ENCODE data around the gene CCL28. TPM values are rescaled to one million over a fixed set of nuclear protein-coding genes. Genes with fewer than 3 reads are reported as not detected.
"Not testable (repeated sequence)": the region's sequence is repeated elsewhere in the genome, so short reads cannot be mapped to it uniquely, and the experiment has no call there.

Gene CCL28
- total and polyA plus RNA-seq, 4 donors: 3.5 to 7.7 (median 6.7) TPM

DNA sequence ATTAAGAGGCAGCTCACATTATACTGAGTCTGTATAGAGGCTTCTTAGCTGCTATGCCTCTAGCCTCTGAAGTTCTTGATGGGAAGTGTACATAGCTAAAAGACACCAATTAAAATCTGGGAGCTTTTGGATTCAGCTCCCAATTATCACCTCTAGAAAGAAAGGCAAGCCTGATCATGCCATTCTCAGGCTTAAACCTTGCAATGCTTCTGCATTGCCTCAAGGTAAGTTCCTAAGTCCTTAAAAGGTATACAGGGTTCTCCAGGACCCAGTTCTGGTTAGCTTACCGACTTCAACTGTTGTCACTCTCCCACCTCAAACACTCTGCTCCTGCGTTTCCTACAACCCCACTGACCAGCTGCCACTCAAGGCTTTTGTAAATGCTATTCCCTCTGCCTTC is 17.5 kb upstream of the CCL28 start:
- H3K9me3 ChIP-seq (ENCODE audit: control insufficient read depth in 4 of 4, insufficient read depth in 3 of 4, low read length in 3 of 4): no peaks in the 10 kb centered on the region
- TF ChIP-seq CTCF (IDR thresholded peaks at IDR 0.05; ENCODE audit: control extremely low read depth, extremely low read depth): no peak
- ATAC-seq (ENCODE audit: insufficient read depth, low FRiP score) (no peak), DNase-seq (no peak)
- H3K27ac ChIP-seq (ENCODE audit: low read depth in 1 of 2, low read length in 1 of 2): no peak overlapping the region
- H3K9ac ChIP-seq (ENCODE audit: insufficient read depth in 1 of 2, low read length in 2 of 2): no peak overlapping the region
- no peaks in the 10 kb centered on the region for H3K36me3 ChIP-seq (ENCODE audit: control insufficient read depth in 4 of 4, insufficient read depth in 4 of 4, low read length in 4 of 4)
- peaks cover 0 to 19% (median 4%) of the 10 kb centered on the region in 5 donors for H3K4me1 ChIP-seq (ENCODE audit: control insufficient read depth in 5 of 5, insufficient read depth in 5 of 5, low read length in 5 of 5)
- no peak overlapping the region for H3K4me3 ChIP-seq
- peaks cover 0 to 2% (median 0%) of the 10 kb centered on the region in 3 donors for H3K27me3 ChIP-seq (ENCODE audit: control insufficient read depth in 3 of 3, insufficient read depth in 3 of 3, low read length in 2 of 3)
- 86 to 89% methylated on average over 2 of the region's 2 CpGs for WGBS, 2 donors

DNA sequence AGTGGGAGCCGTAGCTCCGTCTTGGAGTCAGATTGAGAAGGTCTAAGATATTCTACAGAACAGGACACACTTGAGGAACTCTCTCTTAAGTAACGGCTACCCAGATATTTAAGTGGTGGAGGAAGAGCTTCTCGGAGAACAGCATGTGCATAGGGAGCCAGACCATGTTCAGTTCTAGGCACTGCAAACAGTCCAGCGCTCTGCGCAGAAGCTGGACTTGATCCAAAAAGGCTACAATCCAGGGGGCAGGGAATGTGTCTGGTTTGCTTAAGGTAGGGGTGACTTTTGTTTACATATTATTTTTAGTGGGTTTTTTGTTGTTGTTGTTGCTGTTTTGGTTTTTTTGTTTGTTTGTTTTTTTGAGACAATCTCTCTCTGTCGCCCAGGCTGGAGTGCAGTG is 16.8 kb upstream of the CCL28 start:
- H3K36me3 ChIP-seq (ENCODE audit: control insufficient read depth in 4 of 4, insufficient read depth in 4 of 4, low read length in 4 of 4): no peaks in the 10 kb centered on the region
- no peak overlapping the region for H3K9ac ChIP-seq (ENCODE audit: insufficient read depth in 1 of 2, low read length in 2 of 2)
- TF ChIP-seq CTCF (IDR thresholded peaks at IDR 0.05; ENCODE audit: control extremely low read depth, extremely low read depth): no peak
- 74 to 84% methylated on average over 7 of the region's 7 CpGs for WGBS, 2 donors
- H3K4me1 ChIP-seq (ENCODE audit: control insufficient read depth in 5 of 5, insufficient read depth in 5 of 5, low read length in 5 of 5): peaks cover 0 to 19% (median 4%) of the 10 kb centered on the region in 5 donors
- no peak overlapping the region for H3K4me3 ChIP-seq
- no peak for DNase-seq
- peaks cover 0 to 2% (median 0%) of the 10 kb centered on the region in 3 donors for H3K27me3 ChIP-seq (ENCODE audit: control insufficient read depth in 3 of 3, insufficient read depth in 3 of 3, low read length in 2 of 3)
- no peak overlapping the region for H3K27ac ChIP-seq (ENCODE audit: low read depth in 1 of 2, low read length in 1 of 2)
- no peaks in the 10 kb centered on the region for H3K9me3 ChIP-seq (ENCODE audit: control insufficient read depth in 4 of 4, insufficient read depth in 3 of 4, low read length in 3 of 4)
- ATAC-seq (ENCODE audit: insufficient read depth, low FRiP score): no peak

GRCh38 chr5:43427306-43427705 is 15.1 kb upstream of the CCL28 start:
- TF ChIP-seq CTCF (IDR thresholded peaks at IDR 0.05; ENCODE audit: control extremely low read depth, extremely low read depth): no peak
- Histone ChIP-seq H3K4me1 (ENCODE audit: control insufficient read depth in 5 of 5, insufficient read depth in 5 of 5, low read length in 5 of 5) (peaks cover 0 to 8% (median 2%) of the 10 kb centered on the region in 5 donors), H3K9ac (ENCODE audit: insufficient read depth in 1 of 2, low read length in 2 of 2) (no peak overlapping the region), H3K9me3 (ENCODE audit: control insufficient read depth in 4 of 4, insufficient read depth in 3 of 4, low read length in 3 of 4) (no peaks in the 10 kb centered on the region), H3K4me3 (no peak overlapping the region), H3K36me3 (ENCODE audit: control insufficient read depth in 4 of 4, insufficient read depth in 4 of 4, low read length in 4 of 4) (no peaks in the 10 kb centered on the region), H3K27me3 (ENCODE audit: control insufficient read depth in 3 of 3, insufficient read depth in 3 of 3, low read length in 2 of 3) (peaks cover 0 to 2% (median 0%) of the 10 kb centered on the region in 3 donors), H3K27ac (ENCODE audit: low read depth in 1 of 2, low read length in 1 of 2) (no peak overlapping the region)
- 81 to 92% methylated on average over 4 of the region's 4 CpGs for WGBS, 2 donors
- ATAC-seq (ENCODE audit: insufficient read depth, low FRiP score) (no peak), DNase-seq (no peak)

DNA sequence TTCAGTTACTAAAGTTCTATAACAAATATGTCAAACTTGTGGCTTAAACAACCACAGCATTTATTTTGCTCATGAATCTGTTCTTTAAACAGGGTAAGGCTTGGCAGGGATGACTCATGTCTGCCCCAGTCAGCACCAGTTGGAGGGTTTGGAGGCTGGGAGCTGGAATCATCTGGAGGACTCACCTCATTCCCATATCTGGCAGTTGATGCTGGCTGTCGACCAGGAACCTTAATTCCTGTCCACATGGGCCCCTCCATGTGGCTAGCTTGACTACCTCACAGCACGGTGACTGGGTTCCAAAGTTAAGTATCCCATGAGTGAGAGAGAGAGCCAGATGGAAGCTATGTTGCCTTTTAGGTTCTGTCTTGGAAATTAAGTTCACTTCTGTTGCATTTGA is 13.8 kb upstream of the CCL28 start:
- H3K4me3 ChIP-seq: no peak overlapping the region
- ATAC-seq (ENCODE audit: insufficient read depth, low FRiP score) (no peak), DNase-seq (no peak)
- no peak overlapping the region for H3K9ac ChIP-seq (ENCODE audit: insufficient read depth in 1 of 2, low read length in 2 of 2)
- no peaks in the 10 kb centered on the region for H3K9me3 ChIP-seq (ENCODE audit: control insufficient read depth in 4 of 4, insufficient read depth in 3 of 4, low read length in 3 of 4)
- peaks cover 0 to 2% (median 0%) of the 10 kb centered on the region in 3 donors for H3K27me3 ChIP-seq (ENCODE audit: control insufficient read depth in 3 of 3, insufficient read depth in 3 of 3, low read length in 2 of 3)
- WGBS, 2 donors: 70 to 76% methylated on average over 2 of the region's 2 CpGs
- TF ChIP-seq CTCF (IDR thresholded peaks at IDR 0.05; ENCODE audit: control extremely low read depth, extremely low read depth): no peak
- peaks cover 0 to 6% (median 3%) of the 10 kb centered on the region in 5 donors for H3K4me1 ChIP-seq (ENCODE audit: control insufficient read depth in 5 of 5, insufficient read depth in 5 of 5, low read length in 5 of 5)
- H3K27ac ChIP-seq (ENCODE audit: low read depth in 1 of 2, low read length in 1 of 2): no peak overlapping the region
- no peaks in the 10 kb centered on the region for H3K36me3 ChIP-seq (ENCODE audit: control insufficient read depth in 4 of 4, insufficient read depth in 4 of 4, low read length in 4 of 4)

GRCh38 chr5:43423086-43423485 is 10.9 kb upstream of the CCL28 start:
- not testable (repeated sequence) for H3K9ac ChIP-seq (ENCODE audit: insufficient read depth in 1 of 2, low read length in 2 of 2); H3K9me3 ChIP-seq (ENCODE audit: control insufficient read depth in 4 of 4, insufficient read depth in 3 of 4, low read length in 3 of 4); H3K27ac ChIP-seq (ENCODE audit: low read depth in 1 of 2, low read length in 1 of 2); H3K4me1 ChIP-seq (ENCODE audit: control insufficient read depth in 5 of 5, insufficient read depth in 5 of 5, low read length in 5 of 5); ATAC-seq (ENCODE audit: insufficient read depth, low FRiP score); H3K36me3 ChIP-seq (ENCODE audit: control insufficient read depth in 4 of 4, insufficient read depth in 4 of 4, low read length in 4 of 4); DNase-seq; H3K4me3 ChIP-seq; H3K27me3 ChIP-seq (ENCODE audit: control insufficient read depth in 3 of 3, insufficient read depth in 3 of 3, low read length in 2 of 3)
- 85 to 88% methylated on average over 6 of the region's 6 CpGs for WGBS, 2 donors
